Upper lobe of right lung (tissue), 1 donor: ENCODE results near the gene CNPY1. TPM values are rescaled to one million over a fixed set of nuclear protein-coding genes. Genes with fewer than 3 reads are reported as not detected.
A peak's percentile ranks its signal among the peaks of the same experiment; 100 is the strongest.

Experiments
- ATAC-seq: fragments of 200-7000 bp; cut with Tn5 transposase; one replicate; pipeline ENCODE4 v1.9.1; 2020; ENCODE audit warnings: mild to moderate bottlenecking, moderate library complexity
- DNase-seq: peaks from one replicate; pipeline ENCODE4 v3.0.0-alpha.2; 2020
- H3K27ac ChIP-seq: fragments of 200-600 bp; one replicate; pipeline ENCODE4 v1.8.0; 2022
- H3K27me3 ChIP-seq: fragments of 200-600 bp; one replicate; pipeline ENCODE4 v1.8.0; 2022; ENCODE audit warnings: mild to moderate bottlenecking
- H3K36me3 ChIP-seq: fragments of 200-600 bp; one replicate; pipeline ENCODE4 v1.8.0; 2022
- H3K4me1 ChIP-seq: fragments of 200-600 bp; one replicate; pipeline ENCODE4 v1.8.0; 2022
- H3K4me3 ChIP-seq: fragments of 200-600 bp; one replicate; pipeline ENCODE4 v1.8.0; 2022; ENCODE audit warnings: mild to moderate bottlenecking
- H3K9me3 ChIP-seq: fragments of 200-600 bp; one replicate; pipeline ENCODE4 v1.8.0; 2022
- CTCF ChIP-seq: fragments of 200-600 bp; IDR thresholded peaks from one replicate; pipeline ENCODE4 v1.8.0; 2022; ENCODE audit warnings: antibody characterized with exemption
- intact Hi-C: fragments of 100-400 bp; cut with DNase I; formaldehyde crosslinking; loops from one replicate; pipeline ENCODE4 v1.11.0; 2022
- total RNA-seq: library from RNA; stranded (reverse); fragmentation: NEBNext Ultra II Directional; extraction: Animal tissue kit (Norgen Biotek cat#: 25700); gene quantifications from one replicate; pipeline ENCODE4 v1.2.1, GENCODE V29; 2021
- donor health status: DM: no; HTN: yes; CAD: no; lungs with severe emphysema.

Gene CNPY1
- total RNA-seq, 1 donor from 2014 or later, result not detected

GRCh38 chr7:155458111-155458877, 88.1 kb downstream of the CNPY1 start, which contains the start of gene EN2:
EN2 (plus strand) TSS chr7:155458129; CDS start chr7:155458378, 249 bp downstream.
- H3K9me3 ChIP-seq, result no peaks in the 10 kb centered on the region
- no peak within 1 kb of the TSS for H3K27ac ChIP-seq
- ATAC-seq (no peak), DNase-seq (no peak)
- H3K36me3 ChIP-seq, result no peaks in the 10 kb centered on the region
- H3K4me1 ChIP-seq, result peaks cover 20% of the 10 kb centered on the region
- H3K4me3 ChIP-seq, result peak within 1 kb of the TSS; percentile 46
- peaks cover 93% of the 10 kb centered on the region for H3K27me3 ChIP-seq
- TF ChIP-seq CTCF, result no peak
- intact Hi-C loops, result no loop called here

GRCh38 chr7:155457544-155458110, 88.7 kb downstream of the CNPY1 start:
- peak overlapping the region; percentile 46 for H3K4me3 ChIP-seq
- peaks cover 93% of the 10 kb centered on the region for H3K27me3 ChIP-seq
- no peaks in the 10 kb centered on the region for H3K9me3 ChIP-seq
- intact Hi-C loops, result no loop called here
- peaks cover 20% of the 10 kb centered on the region for H3K4me1 ChIP-seq
- H3K36me3 ChIP-seq, result no peaks in the 10 kb centered on the region
- ATAC-seq (no peak), DNase-seq (no peak)
- no peak overlapping the region for H3K27ac ChIP-seq
- no peak for TF ChIP-seq CTCF

GRCh38 chr7:155456738-155457543, 89.4 kb downstream of the CNPY1 start:
- intact Hi-C loops, result no loop called here
- peaks cover 20% of the 10 kb centered on the region for H3K4me1 ChIP-seq
- peaks cover 93% of the 10 kb centered on the region for H3K27me3 ChIP-seq

GRCh38 chr7:155455776-155456737, 90.3 kb downstream of the CNPY1 start:
- Histone ChIP-seq H3K27me3 (peaks cover 93% of the 10 kb centered on the region), H3K4me1 (peaks cover 20% of the 10 kb centered on the region), H3K36me3 (no peaks in the 10 kb centered on the region), H3K9me3 (no peaks in the 10 kb centered on the region), H3K27ac (no peak overlapping the region), H3K4me3 (no peak overlapping the region)
- DNase-seq (peak; percentile 52), ATAC-seq (no peak)
- no peak for TF ChIP-seq CTCF
- intact Hi-C loops, result no loop called here

More at GRCh38 chr7:155456738-155457543, 89.4 kb downstream of the CNPY1 start:
- TF ChIP-seq CTCF, result no peak
- H3K4me3 ChIP-seq, result peak overlapping the region; percentile 46
- DNase-seq (peak; percentile 80), ATAC-seq (peak; percentile 66)
- no peaks in the 10 kb centered on the region for H3K36me3 ChIP-seq
- no peaks in the 10 kb centered on the region for H3K9me3 ChIP-seq
- no peak overlapping the region for H3K27ac ChIP-seq

- H3K27ac ChIP-seq, result no peak overlapping the region
- no peak overlapping the region for H3K4me3 ChIP-seq
- no peaks in the 10 kb centered on the region for H3K9me3 ChIP-seq
- ATAC-seq (no peak), DNase-seq (peak; percentile 28)
- H3K4me1 ChIP-seq, result peaks cover 20% of the 10 kb centered on the region
- intact Hi-C loops, result no loop called here
- no peak for TF ChIP-seq CTCF
- no peaks in the 10 kb centered on the region for H3K36me3 ChIP-seq
- H3K27me3 ChIP-seq, result peaks cover 93% of the 10 kb centered on the region
Observed at GRCh38 chr7:155455132-155455693, 91.1 kb downstream of the CNPY1 start.
